NK-92 treated with Interleukin-12 subunit alpha and Interleukin-12 subunit beta, amount 100 ng/mL, for 24 hours (cell line): ENCODE results near the gene DDX11.
"Not testable (repeated sequence)": the region's sequence is repeated elsewhere in the genome, so short reads cannot be mapped to it uniquely, and the experiment has no call there.

Experiments used
- DNase-seq: peaks from one replicate; lab custom pipeline; 2025; lab: John Stamatoyannopoulos, UW

DDX11 gene

DNA sequence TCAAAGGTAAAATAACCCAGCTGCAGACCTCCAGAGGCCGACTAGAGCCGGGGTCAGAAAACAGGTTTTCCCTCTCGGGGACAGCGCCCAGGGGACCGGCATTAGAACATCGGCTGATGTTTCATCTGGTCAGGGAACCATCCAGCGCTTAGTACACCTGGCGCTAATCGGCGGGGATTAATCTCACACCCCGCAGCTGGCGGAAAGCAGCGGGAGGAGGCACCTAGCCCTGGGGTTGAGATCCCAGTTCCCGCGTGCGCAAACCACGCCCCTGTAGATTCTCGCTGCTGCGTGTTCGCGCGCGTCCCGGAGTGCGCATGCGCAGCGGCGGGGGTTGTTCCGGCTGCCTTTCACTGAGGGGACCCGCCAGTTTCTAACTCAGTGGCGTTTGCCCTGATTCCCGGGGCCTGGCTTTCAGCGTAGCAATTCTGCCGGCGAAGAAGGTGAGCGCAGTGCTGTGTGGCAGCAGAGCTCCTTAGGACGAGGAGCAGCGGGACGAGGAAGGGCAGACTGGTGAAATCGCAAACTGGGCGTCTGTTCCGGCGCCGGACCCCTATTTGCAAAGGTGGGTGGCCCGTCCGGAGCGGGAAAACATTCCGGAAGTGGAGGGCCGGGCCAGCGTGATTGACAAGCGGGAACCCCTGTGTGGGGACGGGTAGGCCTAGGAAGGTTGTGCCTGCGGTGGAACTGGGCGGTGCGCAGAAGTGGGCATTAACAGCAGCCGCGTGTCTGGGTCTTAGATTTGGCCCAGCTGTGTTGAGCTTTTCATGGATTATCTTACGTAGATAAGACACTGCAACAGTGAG, at the start of gene DDX11:
Gene DDX11 (plus strand): TSS at position 334 of the 806 bp plus-strand sequence. CDS start 4,534 bp downstream, outside the sequence.
- peak; percentile 91 for DNase-seq

DNA sequence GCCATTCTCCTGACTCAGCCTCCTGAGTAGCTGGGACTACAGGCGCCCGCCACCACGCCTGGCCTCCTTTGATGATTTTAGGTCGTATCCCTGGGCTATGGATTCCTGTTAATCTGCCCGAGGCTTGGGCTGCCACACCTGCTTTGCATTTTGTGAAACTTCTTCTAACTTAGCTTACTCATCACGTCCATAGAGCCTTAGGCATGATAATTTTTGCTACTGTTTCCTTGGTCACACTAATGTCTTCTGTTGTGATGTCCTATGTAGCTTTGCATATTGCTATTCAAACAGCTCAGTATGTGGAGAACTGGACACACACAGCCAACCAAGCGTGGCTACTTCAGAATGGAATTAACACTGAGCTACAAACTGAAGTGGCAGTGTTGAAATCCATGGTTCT, 47.5 kb upstream of the DDX11 start:
- no peak for DNase-seq

DNA sequence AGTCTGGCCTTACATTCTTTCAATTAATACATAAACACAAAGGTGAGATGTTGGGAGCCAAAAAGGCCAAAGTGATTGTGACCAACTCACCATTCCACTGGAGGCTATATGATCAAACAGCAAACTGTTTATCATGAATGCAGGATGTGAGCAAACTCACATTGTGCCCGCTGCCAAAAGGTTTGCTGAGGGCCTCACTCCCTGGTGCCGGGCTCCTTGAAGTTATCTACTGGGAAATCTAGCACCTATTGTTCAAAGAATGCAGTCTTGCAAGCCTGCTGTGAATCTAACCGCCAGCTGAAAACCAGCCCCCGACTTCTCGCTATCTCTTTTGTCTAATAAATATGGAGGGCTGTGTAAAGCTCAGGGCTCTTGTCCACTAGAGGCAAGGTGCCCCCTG, 46.7 kb upstream of the DDX11 start:
- not testable (repeated sequence) for DNase-seq

DNA sequence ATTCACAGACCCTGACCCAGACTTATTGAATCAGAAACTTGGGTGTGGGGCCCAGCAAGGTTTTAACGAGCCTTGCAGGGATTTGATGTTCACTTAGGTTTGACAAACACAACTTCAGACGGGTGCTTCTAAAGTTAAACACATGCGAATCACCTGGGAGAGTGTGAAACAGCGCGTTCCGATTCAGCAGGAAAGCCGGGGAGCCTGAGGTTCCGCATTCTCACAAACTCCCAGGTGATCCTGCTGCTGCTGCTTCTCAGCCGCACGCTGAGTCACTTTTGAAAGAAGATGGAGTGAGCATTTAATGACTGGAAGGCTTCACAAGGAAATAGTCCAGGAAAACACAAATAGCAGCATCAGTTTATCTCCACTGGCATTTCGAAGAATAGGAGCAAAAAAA, 44.2 kb upstream of the DDX11 start:
- DNase-seq = no peak

DNA sequence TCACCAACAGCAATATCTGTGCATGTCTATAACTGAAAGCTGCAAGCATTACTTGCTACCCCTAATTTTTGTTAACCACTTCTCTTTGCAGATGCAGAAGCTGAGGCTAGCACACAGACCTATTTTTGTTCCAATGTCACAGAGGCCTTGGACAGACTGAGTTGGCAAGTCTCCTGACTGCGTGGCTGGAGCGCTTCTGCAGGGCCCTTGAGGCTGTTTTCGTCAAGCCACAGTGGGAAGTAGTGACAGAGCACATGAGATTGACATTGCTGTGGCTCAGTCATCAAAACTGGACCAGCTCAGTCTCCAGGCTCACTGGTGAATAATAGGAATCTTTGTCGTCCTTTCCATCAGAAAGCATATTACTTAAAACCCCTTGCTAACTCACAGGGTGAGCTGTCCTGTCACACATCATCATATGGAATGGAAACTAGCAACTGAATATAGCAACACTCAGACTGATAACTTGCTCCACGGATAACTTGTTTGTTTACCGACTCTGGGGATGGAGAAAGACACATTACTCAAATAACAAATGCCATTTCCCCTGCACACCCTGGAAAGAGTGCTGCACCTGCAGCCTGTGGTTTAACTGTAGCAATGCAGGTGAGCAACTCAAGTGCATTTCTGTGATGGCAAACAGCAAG, 43.6 kb upstream of the DDX11 start:
- no peak for DNase-seq

DNA sequence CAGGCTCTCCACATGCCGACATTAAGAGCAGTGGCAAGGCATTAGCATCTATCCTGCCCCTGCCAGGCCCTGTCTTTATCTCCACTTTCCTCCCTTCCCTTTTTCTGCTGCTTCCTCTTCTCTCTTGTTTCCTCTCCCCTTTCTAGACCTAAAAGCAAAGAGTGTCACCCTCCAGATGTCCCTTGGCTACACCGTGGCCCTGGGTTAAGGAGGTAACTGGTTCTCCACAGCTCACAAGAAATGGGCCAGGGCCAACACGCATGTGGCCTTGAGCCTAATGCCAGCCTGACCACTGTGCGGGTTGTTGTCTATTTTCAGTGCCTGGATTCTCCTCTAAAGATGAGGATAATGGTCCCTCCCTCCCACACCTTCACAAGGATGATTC, 41.7 kb upstream of the DDX11 start:
- DNase-seq = no peak

DNA sequence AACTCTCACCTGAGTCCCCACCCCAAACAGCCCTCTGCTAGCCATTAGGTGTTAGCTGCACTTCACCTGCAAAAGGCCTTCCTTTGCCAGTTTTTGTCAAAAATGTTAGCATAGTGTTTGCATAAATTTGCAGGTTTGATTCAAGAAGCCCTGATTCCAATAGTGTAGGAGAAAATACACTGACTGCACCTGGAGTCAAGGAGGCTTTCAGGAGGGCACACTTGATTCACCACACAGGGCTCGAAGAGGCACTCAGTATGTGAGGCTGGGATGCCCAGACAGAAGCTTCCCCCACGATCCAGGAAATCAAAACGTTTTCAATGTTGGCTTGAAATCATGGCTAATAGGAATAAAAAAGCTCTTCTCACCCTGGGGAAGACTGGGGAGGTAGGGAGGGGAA, 40.5 kb upstream of the DDX11 start:
- no peak for DNase-seq

DNA sequence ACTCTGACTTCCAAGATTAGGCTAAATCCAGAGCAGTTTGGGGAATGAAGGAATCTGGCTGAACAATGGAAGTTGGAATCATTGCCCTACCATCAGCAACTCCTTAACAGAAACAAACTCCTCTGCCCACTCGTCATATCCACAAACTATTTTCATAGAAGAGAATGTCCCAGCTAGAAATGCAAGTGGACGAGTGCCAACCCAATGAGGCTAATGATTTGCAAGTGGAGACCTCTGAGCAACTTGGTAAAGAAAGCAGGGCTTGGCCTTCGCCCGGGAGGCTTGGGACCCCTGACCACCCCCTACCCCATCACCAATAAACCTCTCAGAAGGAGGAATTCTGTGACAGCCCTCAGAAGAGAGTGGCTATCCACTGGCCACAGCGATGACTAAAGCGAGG, 40.0 kb upstream of the DDX11 start:
- no peak for DNase-seq

DNA sequence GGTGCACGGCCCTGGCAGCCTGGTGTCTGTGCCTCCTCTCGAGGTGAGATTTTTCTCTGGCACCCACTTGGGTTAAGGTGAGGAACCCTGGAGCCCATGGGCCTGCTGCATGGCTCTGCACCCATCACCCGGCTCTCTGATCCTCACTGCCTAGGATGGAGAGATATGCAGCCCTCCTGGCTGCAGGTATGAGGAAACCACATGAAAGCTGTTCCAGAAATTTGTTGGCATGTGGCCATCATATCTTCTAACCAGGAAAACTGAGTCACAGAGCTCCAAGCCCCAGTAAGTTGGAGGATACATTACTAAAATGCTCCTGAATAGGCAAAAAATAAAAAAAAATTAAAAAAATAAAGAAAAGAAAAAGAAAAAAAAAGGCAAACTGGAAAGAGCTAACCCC, 39.3 kb upstream of the DDX11 start:
- DNase-seq = no peak

DNA sequence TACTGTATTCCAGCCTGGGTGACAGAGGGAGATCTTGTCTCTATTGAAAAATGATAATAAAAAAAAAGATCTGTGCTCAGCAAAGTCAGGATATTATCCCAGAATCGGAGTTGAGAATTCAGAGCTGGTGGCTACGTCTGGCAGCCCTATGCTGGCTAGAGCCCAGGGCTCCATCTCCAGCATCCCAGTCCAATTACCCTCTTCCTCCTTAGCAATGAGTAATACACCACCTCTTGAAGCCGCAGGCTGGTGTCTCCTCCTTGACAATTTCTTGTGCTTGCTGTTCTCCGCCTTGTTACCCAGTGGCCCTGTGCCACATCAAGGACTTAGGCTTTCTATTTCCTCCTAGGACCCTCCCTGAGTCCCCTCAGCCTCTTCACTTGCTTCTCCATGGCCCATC, 38.4 kb upstream of the DDX11 start:
- DNase-seq = no peak

DNA sequence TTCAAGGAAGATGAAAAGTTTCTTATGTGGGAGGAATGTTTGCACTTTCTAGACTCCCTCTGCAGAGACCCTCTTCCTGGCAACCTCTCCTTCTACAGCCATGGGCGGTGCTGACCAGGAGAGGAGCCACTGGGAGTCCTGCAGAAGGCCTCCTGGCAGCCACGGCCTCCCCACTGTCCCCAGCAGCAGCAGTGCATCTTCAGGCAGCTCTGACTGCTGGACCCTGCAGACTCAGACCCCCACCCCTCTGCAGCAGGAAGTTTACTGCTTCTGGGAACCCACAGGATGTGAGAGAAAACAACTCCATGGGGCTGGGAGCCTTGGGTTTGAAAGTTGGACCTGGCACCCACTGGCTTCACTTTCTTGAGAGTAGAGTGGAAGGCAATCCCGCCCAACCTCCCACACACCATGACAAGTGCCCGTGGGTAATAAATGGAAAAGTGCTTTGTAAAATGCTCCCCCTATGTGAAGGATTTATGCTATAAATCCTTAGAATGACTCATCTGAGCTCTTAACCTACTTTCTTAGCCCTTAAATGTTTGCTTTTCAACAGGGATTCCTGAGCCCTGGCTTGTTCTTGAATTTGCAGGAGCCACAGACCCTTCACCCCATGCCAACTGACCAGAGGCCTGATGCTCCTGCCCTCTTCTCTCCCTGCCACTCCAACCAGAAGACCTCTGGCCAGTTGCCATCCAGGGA, 37.5 kb upstream of the DDX11 start:
- no peak for DNase-seq

DNA sequence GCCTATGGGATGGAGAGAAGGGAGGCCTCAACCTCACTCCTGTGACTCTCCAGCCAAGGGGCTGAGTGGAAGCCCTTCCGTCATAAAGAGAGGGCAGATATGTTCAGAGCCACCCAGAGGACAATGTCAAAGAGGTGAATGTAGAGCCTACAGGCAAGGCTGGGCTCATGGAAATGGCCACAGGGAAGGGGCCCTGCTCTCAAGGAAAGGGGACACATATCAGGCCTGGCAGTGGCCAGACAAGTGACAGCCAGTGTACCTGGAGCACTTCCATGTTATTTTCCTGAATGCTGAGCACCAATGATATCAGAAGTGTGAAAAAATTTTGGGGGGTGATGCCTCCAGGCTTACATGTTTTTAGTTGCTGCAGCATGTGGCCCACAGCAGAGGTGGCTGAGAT, 36.6 kb upstream of the DDX11 start:
- no peak for DNase-seq

DNA sequence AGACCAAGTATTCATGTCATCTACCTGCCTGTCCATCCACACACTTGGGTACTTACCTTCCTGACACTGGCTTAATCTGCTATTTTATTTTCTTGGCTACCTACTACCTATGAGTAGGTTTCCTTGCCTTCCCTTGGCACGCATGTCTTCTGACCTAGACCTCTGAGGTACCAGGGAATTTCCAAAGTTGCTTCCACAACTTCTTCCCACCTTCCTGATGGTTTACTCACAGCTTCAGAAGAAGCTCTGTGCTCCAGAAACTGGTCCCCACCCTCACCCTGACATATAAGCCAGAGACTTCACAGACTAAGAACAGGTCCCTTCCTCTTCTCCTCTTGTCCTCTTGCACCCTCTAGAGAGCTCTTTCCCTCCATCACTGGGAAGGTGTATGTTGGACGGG, 35.7 kb upstream of the DDX11 start:
- no peak for DNase-seq

DNA sequence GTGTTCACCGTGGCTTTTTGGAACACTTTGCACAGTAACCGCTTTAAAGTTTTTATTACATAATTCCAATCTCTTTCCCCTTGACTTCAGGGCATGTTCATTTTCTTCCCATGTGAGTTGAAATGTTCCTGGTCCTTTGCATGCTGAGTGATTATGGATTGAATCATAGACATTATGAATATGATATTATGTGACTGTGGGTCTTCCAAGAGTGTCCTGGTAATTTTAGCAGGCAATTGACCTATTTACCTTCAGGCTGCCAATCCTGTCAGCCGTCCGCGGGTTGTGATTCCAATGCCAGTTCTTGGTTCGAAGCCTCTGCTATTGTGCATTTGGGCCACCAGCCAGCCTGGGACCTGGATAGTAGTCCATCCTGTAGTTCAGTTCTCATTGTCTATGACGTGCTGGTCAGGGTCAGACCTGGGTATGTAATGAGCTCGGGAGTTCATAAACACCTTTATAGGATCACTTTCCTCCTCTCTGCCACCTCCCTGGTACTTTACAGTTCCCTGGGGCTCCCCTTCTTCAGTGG, 32.6 kb upstream of the DDX11 start:
- no peak for DNase-seq

DNA sequence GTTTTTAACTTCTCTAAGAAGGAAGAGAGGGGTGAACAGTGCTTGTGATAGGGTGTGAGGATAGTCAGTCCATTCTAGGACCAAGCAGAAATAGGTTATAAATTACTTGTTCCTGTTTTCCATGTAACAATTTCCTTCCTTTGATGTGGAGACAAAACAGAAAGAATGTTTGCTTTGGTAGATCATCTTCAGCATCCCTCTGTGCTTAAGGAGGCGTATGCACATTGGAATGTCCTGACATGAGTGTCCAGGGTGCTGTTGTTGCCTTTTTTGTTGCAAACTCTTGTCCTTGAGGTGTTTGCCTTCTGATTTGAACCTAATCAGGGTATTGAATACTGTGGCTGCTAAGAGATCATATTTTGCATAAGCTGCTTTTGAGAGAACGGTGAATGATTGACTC, 23.5 kb upstream of the DDX11 start:
- DNase-seq = not testable (repeated sequence)

DNA sequence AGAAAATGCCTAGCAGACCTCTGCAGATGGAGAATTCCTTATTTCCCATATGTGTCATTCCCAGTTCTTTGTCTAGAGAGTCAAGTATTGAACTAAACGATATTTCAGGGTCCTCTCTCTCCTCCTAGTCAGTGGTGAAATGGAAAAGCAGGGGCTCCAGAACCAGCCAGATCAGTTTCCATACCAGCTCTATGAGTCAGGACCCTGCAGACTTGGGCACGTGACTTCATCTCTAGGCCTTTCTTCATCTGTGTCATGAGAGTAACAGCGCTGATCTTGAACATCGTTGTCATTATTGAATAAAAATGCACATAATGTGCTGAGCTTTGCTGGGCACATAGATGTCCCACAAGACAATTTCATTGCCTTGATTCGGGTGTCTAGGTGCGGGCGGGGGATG, 23.1 kb upstream of the DDX11 start:
- not testable (repeated sequence) for DNase-seq

DNA sequence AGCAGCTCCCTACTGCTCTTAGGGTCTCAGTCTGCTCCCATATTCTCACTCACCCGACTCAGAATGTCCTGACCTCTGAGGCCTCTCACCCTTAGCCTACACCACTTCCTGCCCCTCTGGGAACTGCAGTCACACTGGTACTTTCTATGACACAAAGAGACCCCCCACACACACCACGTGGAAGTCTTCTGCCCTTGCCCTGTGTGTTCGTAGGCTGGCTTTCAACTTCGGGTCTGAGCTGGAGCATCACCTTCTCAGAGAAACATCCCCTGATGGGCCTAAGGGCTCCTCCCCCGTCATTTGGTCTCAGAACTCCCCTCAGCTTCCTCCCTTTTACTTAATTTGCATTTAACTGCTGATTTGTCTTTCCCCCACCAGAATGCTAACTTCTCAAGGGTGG, 22.0 kb upstream of the DDX11 start:
- peak; percentile 4 for DNase-seq

DNA sequence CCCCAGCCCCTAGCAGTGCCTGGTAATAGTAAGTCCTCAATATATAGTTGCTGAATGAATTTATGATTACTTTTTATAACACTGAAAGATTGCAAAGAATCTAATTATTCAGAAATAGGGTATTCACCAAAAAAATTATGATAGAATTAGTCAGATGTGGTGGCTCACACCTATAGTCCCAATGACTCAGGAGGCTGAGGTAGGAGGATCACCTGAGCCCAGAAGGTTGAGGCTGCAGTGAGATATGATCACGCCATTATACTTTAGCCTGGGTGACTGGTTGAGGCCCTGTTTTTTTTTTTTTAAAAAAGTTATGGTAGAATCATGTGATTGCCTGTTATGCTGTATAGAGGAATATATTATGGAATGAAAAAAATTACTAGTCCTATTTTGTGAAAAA, 21.5 kb upstream of the DDX11 start:
- not testable (repeated sequence) for DNase-seq

DNA sequence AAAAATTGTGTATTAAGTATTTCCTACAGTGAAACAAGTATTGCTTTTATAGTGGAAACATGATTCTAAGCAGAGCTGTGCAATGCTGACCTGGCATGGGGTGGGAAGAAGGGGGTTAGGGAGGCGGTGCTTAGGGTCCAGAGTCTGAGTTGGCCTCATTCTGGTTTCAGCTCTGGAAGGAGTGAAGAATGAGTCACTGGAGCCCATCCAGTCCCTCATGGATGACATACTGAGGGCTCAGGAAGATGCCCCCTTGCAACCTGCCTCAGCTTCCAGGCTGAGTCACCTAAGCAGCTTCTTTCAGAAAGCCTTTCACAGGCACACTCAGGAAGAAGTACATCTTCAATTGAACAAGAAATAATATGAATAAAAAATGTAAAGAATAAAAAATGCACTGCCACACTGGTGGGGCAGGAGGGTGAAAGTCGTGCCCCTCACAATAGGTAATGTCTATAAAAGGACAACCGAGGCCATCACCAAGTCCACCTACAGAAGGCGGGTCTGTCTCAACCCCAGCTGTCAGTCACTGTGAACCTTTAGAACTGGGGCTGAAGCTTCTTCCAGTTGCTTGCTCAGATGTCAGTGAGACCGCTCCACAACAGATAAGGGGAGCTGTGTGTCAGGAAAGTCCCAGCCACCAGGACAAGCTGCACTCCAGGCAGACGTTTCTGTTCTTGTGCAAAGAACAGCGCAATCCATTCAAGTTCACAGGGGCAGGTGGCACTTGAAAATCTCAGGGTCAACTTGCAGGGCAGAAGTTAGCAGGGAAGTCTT, 20.8 kb upstream of the DDX11 start:
- DNase-seq = not testable (repeated sequence)

DNA sequence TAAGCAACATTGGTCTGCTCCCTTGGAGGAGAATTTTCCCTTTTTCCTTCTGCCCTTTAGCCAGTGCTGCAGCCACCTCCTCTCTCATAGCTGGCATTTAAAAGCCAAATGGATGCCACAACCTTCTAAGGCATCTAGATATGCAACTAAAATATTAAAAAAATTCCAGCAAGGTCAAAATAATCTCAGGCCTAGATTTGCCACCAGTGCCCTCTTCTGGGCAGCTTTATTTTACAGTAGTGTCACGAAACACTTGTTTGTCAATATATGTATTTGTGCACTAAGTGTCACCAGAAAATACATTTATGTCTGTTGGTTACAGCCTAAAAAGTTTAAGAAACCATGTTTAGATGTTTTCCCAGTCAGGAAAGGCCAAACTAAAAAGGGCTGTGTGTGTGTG, 19.7 kb upstream of the DDX11 start:
- not testable (repeated sequence) for DNase-seq

DNA sequence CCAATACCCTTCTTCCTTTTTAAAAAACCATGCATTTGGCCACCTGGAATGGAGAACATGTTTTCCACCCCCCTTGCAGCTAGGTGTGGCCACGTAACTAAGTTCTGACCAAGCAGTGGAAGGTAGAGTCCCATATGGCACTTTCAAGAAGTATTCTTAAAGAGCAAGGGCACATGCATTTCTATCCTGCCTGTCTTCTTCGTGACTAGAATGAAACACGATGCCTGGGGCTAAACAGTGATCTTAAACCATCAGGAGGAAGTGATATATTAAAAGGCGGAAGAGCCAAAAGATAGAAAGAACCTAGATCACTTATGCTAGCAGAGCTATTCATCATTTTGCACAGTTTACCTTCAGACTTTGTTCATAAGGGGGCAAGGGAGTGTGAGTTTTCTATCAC, 16.0 kb upstream of the DDX11 start:
- DNase-seq = no peak

DNA sequence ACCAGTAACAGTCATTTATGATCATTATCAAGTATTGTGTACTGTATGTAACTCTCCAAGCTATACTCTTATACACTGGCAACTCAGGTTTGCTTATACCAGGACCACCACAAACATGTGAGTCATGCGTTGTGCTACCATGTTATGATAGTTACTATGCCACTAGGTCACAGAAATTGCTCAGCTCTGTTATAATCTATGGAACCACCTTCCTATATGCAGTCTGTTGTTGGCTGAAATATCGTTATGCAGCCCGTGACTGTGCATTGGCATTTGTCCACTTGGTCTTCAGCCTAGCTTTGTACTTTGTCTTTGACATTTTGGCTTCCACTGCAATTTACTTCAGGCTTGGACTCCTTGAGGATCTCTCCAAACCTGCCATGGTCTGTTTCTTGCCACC, 7.5 kb upstream of the DDX11 start:
- not testable (repeated sequence) for DNase-seq
